ENCODE data around the gene PRR15. TPM values are rescaled to one million over a fixed set of nuclear protein-coding genes. Genes with fewer than 3 reads are reported as not detected.

Gene PRR15
- total and polyA plus RNA-seq, 2 of the 8 experiments (the other 6 are each of a cell fraction or from before 2014, with no cell fraction given), result 4.9 to 7.9 TPM

- TF ChIP-seq, protein P1, sequence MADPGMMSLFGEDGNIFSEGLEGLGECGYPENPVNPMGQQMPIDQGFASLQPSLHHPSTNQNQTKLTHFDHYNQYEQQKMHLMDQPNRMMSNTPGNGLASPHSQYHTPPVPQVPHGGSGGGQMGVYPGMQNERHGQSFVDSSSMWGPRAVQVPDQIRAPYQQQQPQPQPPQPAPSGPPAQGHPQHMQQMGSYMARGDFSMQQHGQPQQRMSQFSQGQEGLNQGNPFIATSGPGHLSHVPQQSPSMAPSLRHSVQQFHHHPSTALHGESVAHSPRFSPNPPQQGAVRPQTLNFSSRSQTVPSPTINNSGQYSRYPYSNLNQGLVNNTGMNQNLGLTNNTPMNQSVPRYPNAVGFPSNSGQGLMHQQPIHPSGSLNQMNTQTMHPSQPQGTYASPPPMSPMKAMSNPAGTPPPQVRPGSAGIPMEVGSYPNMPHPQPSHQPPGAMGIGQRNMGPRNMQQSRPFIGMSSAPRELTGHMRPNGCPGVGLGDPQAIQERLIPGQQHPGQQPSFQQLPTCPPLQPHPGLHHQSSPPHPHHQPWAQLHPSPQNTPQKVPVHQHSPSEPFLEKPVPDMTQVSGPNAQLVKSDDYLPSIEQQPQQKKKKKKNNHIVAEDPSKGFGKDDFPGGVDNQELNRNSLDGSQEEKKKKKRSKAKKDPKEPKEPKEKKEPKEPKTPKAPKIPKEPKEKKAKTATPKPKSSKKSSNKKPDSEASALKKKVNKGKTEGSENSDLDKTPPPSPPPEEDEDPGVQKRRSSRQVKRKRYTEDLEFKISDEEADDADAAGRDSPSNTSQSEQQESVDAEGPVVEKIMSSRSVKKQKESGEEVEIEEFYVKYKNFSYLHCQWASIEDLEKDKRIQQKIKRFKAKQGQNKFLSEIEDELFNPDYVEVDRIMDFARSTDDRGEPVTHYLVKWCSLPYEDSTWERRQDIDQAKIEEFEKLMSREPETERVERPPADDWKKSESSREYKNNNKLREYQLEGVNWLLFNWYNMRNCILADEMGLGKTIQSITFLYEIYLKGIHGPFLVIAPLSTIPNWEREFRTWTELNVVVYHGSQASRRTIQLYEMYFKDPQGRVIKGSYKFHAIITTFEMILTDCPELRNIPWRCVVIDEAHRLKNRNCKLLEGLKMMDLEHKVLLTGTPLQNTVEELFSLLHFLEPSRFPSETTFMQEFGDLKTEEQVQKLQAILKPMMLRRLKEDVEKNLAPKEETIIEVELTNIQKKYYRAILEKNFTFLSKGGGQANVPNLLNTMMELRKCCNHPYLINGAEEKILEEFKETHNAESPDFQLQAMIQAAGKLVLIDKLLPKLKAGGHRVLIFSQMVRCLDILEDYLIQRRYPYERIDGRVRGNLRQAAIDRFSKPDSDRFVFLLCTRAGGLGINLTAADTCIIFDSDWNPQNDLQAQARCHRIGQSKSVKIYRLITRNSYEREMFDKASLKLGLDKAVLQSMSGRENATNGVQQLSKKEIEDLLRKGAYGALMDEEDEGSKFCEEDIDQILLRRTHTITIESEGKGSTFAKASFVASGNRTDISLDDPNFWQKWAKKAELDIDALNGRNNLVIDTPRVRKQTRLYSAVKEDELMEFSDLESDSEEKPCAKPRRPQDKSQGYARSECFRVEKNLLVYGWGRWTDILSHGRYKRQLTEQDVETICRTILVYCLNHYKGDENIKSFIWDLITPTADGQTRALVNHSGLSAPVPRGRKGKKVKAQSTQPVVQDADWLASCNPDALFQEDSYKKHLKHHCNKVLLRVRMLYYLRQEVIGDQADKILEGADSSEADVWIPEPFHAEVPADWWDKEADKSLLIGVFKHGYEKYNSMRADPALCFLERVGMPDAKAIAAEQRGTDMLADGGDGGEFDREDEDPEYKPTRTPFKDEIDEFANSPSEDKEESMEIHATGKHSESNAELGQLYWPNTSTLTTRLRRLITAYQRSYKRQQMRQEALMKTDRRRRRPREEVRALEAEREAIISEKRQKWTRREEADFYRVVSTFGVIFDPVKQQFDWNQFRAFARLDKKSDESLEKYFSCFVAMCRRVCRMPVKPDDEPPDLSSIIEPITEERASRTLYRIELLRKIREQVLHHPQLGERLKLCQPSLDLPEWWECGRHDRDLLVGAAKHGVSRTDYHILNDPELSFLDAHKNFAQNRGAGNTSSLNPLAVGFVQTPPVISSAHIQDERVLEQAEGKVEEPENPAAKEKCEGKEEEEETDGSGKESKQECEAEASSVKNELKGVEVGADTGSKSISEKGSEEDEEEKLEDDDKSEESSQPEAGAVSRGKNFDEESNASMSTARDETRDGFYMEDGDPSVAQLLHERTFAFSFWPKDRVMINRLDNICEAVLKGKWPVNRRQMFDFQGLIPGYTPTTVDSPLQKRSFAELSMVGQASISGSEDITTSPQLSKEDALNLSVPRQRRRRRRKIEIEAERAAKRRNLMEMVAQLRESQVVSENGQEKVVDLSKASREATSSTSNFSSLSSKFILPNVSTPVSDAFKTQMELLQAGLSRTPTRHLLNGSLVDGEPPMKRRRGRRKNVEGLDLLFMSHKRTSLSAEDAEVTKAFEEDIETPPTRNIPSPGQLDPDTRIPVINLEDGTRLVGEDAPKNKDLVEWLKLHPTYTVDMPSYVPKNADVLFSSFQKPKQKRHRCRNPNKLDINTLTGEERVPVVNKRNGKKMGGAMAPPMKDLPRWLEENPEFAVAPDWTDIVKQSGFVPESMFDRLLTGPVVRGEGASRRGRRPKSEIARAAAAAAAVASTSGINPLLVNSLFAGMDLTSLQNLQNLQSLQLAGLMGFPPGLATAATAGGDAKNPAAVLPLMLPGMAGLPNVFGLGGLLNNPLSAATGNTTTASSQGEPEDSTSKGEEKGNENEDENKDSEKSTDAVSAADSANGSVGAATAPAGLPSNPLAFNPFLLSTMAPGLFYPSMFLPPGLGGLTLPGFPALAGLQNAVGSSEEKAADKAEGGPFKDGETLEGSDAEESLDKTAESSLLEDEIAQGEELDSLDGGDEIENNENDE (IDR thresholded peaks at IDR 0.05; ENCODE audit: insufficient replicate concordance, low read length), result no peak
- no peak for TF ChIP-seq YY1 (IDR thresholded peaks at IDR 0.05; ENCODE audit: low read depth, low read length)
Measured at GRCh38 chr7:29563590-29564495, at the start of gene PRR15 (continued).

Measured in H1 (cell line).